SK-N-SH treated with all-trans-retinoic acid at 6 μM for 48 hours (cell line): Measurements from ENCODE around the gene JCAD.

ENCODE experiments used
- ATAC-seq: fragments of 200-7000 bp; cut with Tn5 transposase; 3 replicates; pipeline ENCODE4 v1.9.1; 2020; ENCODE audit warnings: mild to moderate bottlenecking, moderate library complexity
- ARNTL ChIP-seq: fragments of 450-650 bp; formaldehyde crosslinking; IDR thresholded peaks from 2 replicates; pipeline ENCODE4 v1.5.0; 2020; ENCODE audit warnings: low read depth, mild to moderate bottlenecking, moderate library complexity, borderline replicate concordance
- CREB5 ChIP-seq: fragments of 250-450 bp; sonication (Bioruptor Pico); IDR thresholded peaks from 2 replicates; pipeline ENCODE4 v1.5.1; 2020; ENCODE audit warnings: low read depth, mild to moderate bottlenecking, moderate library complexity
- CSDC2 ChIP-seq: fragments of 250-450 bp; sonication (Bioruptor Pico); IDR thresholded peaks from 2 replicates; pipeline ENCODE4 v1.5.0; 2020; ENCODE audit warnings: mild to moderate bottlenecking, moderate library complexity
- ESRRG ChIP-seq: fragments of 250-450 bp; sonication (Bioruptor Pico); IDR thresholded peaks from 2 replicates; pipeline ENCODE4 v1.6.1; 2021; ENCODE audit warnings: mild to moderate bottlenecking
- GLIS3 ChIP-seq: fragments of 250-450 bp; sonication (Bioruptor Pico); IDR thresholded peaks from 2 replicates; pipeline ENCODE4 v1.5.0; 2020; ENCODE audit warnings: mild to moderate bottlenecking, moderate library complexity
- ISL1 ChIP-seq: fragments of 250-450 bp; sonication (Bioruptor Pico); IDR thresholded peaks from 2 replicates; pipeline ENCODE4 v2.1.2; 2022; ENCODE audit warnings: mild to moderate bottlenecking, moderate library complexity
- OSR1 ChIP-seq: fragments of 250-450 bp; sonication (Bioruptor Pico); IDR thresholded peaks from 2 replicates; pipeline ENCODE4 v1.8.0; 2022; ENCODE audit warnings: moderate library complexity, mild to moderate bottlenecking, inconsistent platforms
- PATZ1 ChIP-seq: fragments of 250-450 bp; sonication (Bioruptor Pico); IDR thresholded peaks from 2 replicates; pipeline ENCODE4 v1.8.0; 2020; ENCODE audit warnings: mild to moderate bottlenecking, moderate library complexity, borderline replicate concordance
- POU6F1 ChIP-seq: fragments of 250-450 bp; sonication (Bioruptor Pico); IDR thresholded peaks from 2 replicates; pipeline ENCODE4 v1.8.0; 2021; ENCODE audit warnings: low read depth, mild to moderate bottlenecking, moderate library complexity, borderline replicate concordance
- PPARA ChIP-seq: fragments of 250-450 bp; sonication (Bioruptor Pico); IDR thresholded peaks from 2 replicates; pipeline ENCODE4 v1.5.0; 2020; ENCODE audit warnings: mild to moderate bottlenecking, borderline replicate concordance
- RARB ChIP-seq: fragments of 250-450 bp; sonication (Bioruptor Pico); IDR thresholded peaks from 2 replicates; pipeline ENCODE4 v1.8.0; 2021; ENCODE audit warnings: mild to moderate bottlenecking, moderate library complexity
- SNAI2 ChIP-seq: fragments of 250-450 bp; sonication (Bioruptor Pico); IDR thresholded peaks from 2 replicates; pipeline ENCODE4 v1.5.0; 2020; ENCODE audit warnings: mild to moderate bottlenecking, moderate library complexity
- TCF4 ChIP-seq: fragments of 250-450 bp; sonication (Bioruptor Pico); IDR thresholded peaks from 2 replicates; pipeline ENCODE4 v1.8.0; 2021; ENCODE audit warnings: mild to moderate bottlenecking, moderate library complexity, borderline replicate concordance
- TOX ChIP-seq: fragments of 250-450 bp; sonication (Bioruptor Pico); IDR thresholded peaks from 2 replicates; pipeline ENCODE4 v1.8.0; 2021; ENCODE audit warnings: mild to moderate bottlenecking, moderate library complexity, borderline replicate concordance
- TSHZ2 ChIP-seq: fragments of 250-450 bp; sonication (Bioruptor Pico); IDR thresholded peaks from 2 replicates; pipeline ENCODE4 v1.5.0; 2020; ENCODE audit warnings: mild to moderate bottlenecking, moderate library complexity
- ZFP3 ChIP-seq: fragments of 250-450 bp; sonication (Bioruptor Pico); IDR thresholded peaks from 2 replicates; pipeline ENCODE4 v1.5.0; 2020; ENCODE audit warnings: mild to moderate bottlenecking, moderate library complexity
- ZFP30 ChIP-seq: fragments of 450-650 bp; formaldehyde crosslinking; IDR thresholded peaks from 2 replicates; pipeline ENCODE4 v1.5.0; 2022; ENCODE audit warnings: mild to moderate bottlenecking, moderate library complexity
- ZNF565 ChIP-seq: fragments of 450-650 bp; formaldehyde crosslinking; conservative IDR thresholded peaks from 2 replicates; pipeline ENCODE4 v1.5.0; 2020; ENCODE audit warnings: low read depth, mild to moderate bottlenecking, moderate library complexity
- ZNF70 ChIP-seq: fragments of 450-650 bp; formaldehyde crosslinking; IDR thresholded peaks from 2 replicates; pipeline ENCODE4 v1.5.0; 2020; ENCODE audit warnings: mild to moderate bottlenecking, moderate library complexity
- ZNF8 ChIP-seq: fragments of 450-650 bp; formaldehyde crosslinking; IDR thresholded peaks from 2 replicates; pipeline ENCODE4 v1.5.0; 2020; ENCODE audit warnings: mild to moderate bottlenecking, moderate library complexity

The JCAD gene

GRCh38 chr10:29970576-29970975 is 88.8 kb downstream of the JCAD start:
- TF ChIP-seq ESRRG (CRISPR knock-in tag) (no peak), TOX (CRISPR knock-in tag) (no peak), ZFP3 (no peak), SNAI2 (CRISPR knock-in tag) (no peak)

GRCh38 chr10:29970012-29970396 is 89.4 kb downstream of the JCAD start:
- ATAC-seq: no peak
- TF ChIP-seq ESRRG (CRISPR knock-in tag) (no peak), ZNF565 (CRISPR knock-in tag) (no peak), ZNF8 (no peak), ISL1 (CRISPR knock-in tag) (no peak), TOX (CRISPR knock-in tag) (no peak)

More at GRCh38 chr10:29970576-29970975, 88.8 kb downstream of the JCAD start:
- ATAC-seq: no peak

GRCh38 chr10:29969255-29970011 is 90.0 kb downstream of the JCAD start:
- TF ChIP-seq TCF4 (CRISPR knock-in tag) (peak; percentile 62; the same call in 1 of the 2 replicates), PATZ1 (no peak), GLIS3 (CRISPR knock-in tag) (no peak), OSR1 (CRISPR knock-in tag) (no peak), TSHZ2 (no peak), ZFP3 (no peak), ISL1 (CRISPR knock-in tag) (no peak), CSDC2 (CRISPR knock-in tag) (no peak)
- no peak for ATAC-seq

GRCh38 chr10:29968585-29968984 is 90.8 kb downstream of the JCAD start:
- ATAC-seq: peak; percentile 30; the same call in 1 of the 3 replicates

More at GRCh38 chr10:29968585-29968984, 90.8 kb downstream of the JCAD start:
- TF ChIP-seq ZNF70 (CRISPR knock-in tag) (no peak), ZFP30 (CRISPR knock-in tag) (no peak), SNAI2 (CRISPR knock-in tag) (no peak), ZNF8 (no peak), CREB5 (no peak), CSDC2 (CRISPR knock-in tag) (no peak), RARB (no peak), ARNTL (CRISPR knock-in tag) (no peak), PPARA (CRISPR knock-in tag) (no peak), POU6F1 (CRISPR knock-in tag) (no peak), OSR1 (CRISPR knock-in tag) (no peak)
